Upper lobe of left lung (tissue), 6 donors: ENCODE results near the gene TBCD. TPM values are rescaled to one million over a fixed set of nuclear protein-coding genes. Genes with fewer than 3 reads are reported as not detected.

Source experiments
- ATAC-seq, 2 donors: fragments of 200-7000 bp; cut with Tn5 transposase; one replicate each; pipeline ENCODE4 v1.9.1; 2022; ENCODE audit warnings: mild to moderate bottlenecking in 2 of 2, moderate library complexity in 2 of 2; ENCODE audit not compliant: low FRiP score in 2 of 2
- DNase-seq, 2 donors: peaks; one replicate each; pipeline ENCODE4 v3.0.0-alpha.2; 2019 to 2020
- H3K27ac ChIP-seq, 4 donors: fragments of 200-600 bp; sonication (generic); one replicate each; pipeline ENCODE4 v1.5.1; 2016 to 2019
- H3K27me3 ChIP-seq, 4 donors: fragments of 200-600 bp; sonication (generic); one replicate each; pipeline ENCODE4 v1.5.1; 2017 to 2019
- H3K36me3 ChIP-seq, 4 donors: fragments of 200-600 bp; sonication (generic); one replicate each; pipeline ENCODE4 v1.5.1; 2016 to 2019
- H3K4me1 ChIP-seq, 4 donors: fragments of 200-600 bp; sonication (generic); one replicate each; pipeline ENCODE4 v1.5.1; 2018 to 2019
- H3K4me3 ChIP-seq, 4 donors: fragments of 200-600 bp; sonication (generic); one replicate each; pipeline ENCODE4 v1.5.1; 2017 to 2019; ENCODE audit warnings: mild to moderate bottlenecking in 2 of 4, moderate library complexity in 1 of 4
- H3K9me3 ChIP-seq, 4 donors: fragments of 200-600 bp; sonication (generic); one replicate each; pipeline ENCODE4 v1.5.1; 2018 to 2019
- EP300 ChIP-seq, 4 donors: sonication (generic); formaldehyde crosslinking; IDR thresholded peaks; one replicate each; pipeline ENCODE4 v1.5.1; 2017; ENCODE audit warnings: antibody characterized with exemption in 4 of 4, control low read depth in 2 of 4
- POLR2A ChIP-seq, 4 donors: fragments of 450-650 bp; IDR thresholded peaks; one replicate each; pipeline ENCODE4 v1.5.1; 2016 to 2017; ENCODE audit warnings: antibody characterized with exemption in 4 of 4, mild to moderate bottlenecking in 2 of 4
- POLR2AphosphoS5 ChIP-seq, 2 donors: sonication (generic); formaldehyde crosslinking; IDR thresholded peaks; one replicate each; pipeline ENCODE4 v1.5.1; 2017; ENCODE audit warnings: antibody characterized with exemption in 2 of 2
- WGBS, 2 donors: methylation state at CpG; one replicate each; pipeline ENCODE4 v1.1.5; 2017 to 2018; 5-methylcytosine and 5-hydroxymethylcytosine counted together
- total RNA-seq, 6 donors: library from RNA; depleted of rRNA in 4 of 6; stranded (reverse); fragments of >200 nt in 4 of 6; gene quantifications; one replicate each; pipeline versions ENCODE4 v1.1.0 to v1.2.1, GENCODE V29; 2016 to 2021
- TF ChIP-seq, protein P1 (sequence below), 6 experiments: fragments of 450-650 bp in 4 of 6; fragments of 200-600 bp in 2 of 6; sonication (generic) in 2 of 6; IDR thresholded peaks; one replicate each; pipeline ENCODE4 v1.5.1; 2016 to 2019; ENCODE audit warnings: antibody characterized with exemption in 6 of 6
- donor health status: DM: no; HTN: no; CAD: no; lungs with moderate emphysema.
- donor health status: DM: no; HTN: yes; CAD: no; lungs with severe emphysema.

The TBCD gene
- total RNA-seq, 6 donors from 2014 or later = 71.3 to 262 (median 104) TPM

GRCh38 chr17:82874011-82874835 is 122.4 kb downstream of the TBCD start:
- H3K4me1 ChIP-seq = peaks cover 24 to 50% (median 47%) of the 10 kb centered on the region in 4 donors
- peak; percentile 1 to 78 for ATAC-seq

DNA sequence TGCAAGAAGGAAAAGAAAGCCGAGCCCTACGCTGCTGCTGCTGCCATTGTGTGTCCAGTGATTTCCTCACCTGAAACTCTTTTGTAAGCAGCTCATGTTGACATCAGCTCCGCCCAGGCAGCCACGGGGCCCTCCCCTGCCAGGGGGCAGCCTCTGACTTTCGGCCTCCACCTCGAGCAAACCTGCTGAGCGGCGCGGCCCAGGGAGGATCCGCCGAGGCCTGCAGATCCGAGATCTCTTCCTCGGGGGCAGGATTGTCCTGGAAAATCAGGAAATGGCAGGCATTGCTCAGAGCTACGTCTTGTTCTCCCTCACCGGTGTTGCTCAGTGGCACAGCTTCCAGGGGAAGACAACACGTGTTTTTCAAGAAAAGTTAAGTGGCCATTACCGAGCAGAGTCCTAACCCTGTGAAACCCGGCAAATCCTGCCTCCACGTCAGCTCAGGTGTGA is 123.6 kb downstream of the TBCD start:
- Histone ChIP-seq H3K27ac (peak overlapping the region; percentile 77 to 90 (median 82)), H3K27me3 (no peaks in the 10 kb centered on the region), H3K36me3 (peaks cover 0 to 25% (median 12%) of the 10 kb centered on the region in 4 donors), H3K9me3 (no peaks in the 10 kb centered on the region), H3K4me1 (peaks cover 24 to 57% (median 56%) of the 10 kb centered on the region in 4 donors), H3K4me3 (peak overlapping the region in 1 of 4 donors; percentile 4)
- peak in 1 of 2 donors; percentile 69 for ATAC-seq
- peak; percentile 87 to 90 for DNase-seq
- TF ChIP-seq POLR2AphosphoS5 (IDR thresholded peaks at IDR 0.05) (peak in 1 of 2 donors; percentile 63), POLR2A (IDR thresholded peaks at IDR 0.05) (peak in 2 of 4 donors; percentile 44 to 75)
- TF ChIP-seq, protein P1, sequence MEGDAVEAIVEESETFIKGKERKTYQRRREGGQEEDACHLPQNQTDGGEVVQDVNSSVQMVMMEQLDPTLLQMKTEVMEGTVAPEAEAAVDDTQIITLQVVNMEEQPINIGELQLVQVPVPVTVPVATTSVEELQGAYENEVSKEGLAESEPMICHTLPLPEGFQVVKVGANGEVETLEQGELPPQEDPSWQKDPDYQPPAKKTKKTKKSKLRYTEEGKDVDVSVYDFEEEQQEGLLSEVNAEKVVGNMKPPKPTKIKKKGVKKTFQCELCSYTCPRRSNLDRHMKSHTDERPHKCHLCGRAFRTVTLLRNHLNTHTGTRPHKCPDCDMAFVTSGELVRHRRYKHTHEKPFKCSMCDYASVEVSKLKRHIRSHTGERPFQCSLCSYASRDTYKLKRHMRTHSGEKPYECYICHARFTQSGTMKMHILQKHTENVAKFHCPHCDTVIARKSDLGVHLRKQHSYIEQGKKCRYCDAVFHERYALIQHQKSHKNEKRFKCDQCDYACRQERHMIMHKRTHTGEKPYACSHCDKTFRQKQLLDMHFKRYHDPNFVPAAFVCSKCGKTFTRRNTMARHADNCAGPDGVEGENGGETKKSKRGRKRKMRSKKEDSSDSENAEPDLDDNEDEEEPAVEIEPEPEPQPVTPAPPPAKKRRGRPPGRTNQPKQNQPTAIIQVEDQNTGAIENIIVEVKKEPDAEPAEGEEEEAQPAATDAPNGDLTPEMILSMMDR (IDR thresholded peaks at IDR 0.05) = no peak
- WGBS, 2 donors = 66 to 70% methylated on average over 10 to 19 of the region's 19 CpGs

More at GRCh38 chr17:82874011-82874835, 122.4 kb downstream of the TBCD start:
- no peaks in the 10 kb centered on the region for H3K27me3 ChIP-seq
- peak; percentile 82 to 87 for DNase-seq
- TF ChIP-seq EP300 (IDR thresholded peaks at IDR 0.05) (no peak), POLR2A (IDR thresholded peaks at IDR 0.05) (peak in 1 of 4 donors; percentile 59), POLR2AphosphoS5 (IDR thresholded peaks at IDR 0.05) (no peak)
- TF ChIP-seq, protein P1 (IDR thresholded peaks at IDR 0.05) = no peak
- peak overlapping the region in 3 of 4 donors; percentile 77 to 90 (median 82) for H3K27ac ChIP-seq
- peaks cover 0 to 29% (median 15%) of the 10 kb centered on the region in 4 donors for H3K36me3 ChIP-seq
- H3K4me3 ChIP-seq = no peak overlapping the region
- 69 to 78% methylated on average over 11 to 26 of the region's 34 CpGs for WGBS, 2 donors
- H3K9me3 ChIP-seq = no peaks in the 10 kb centered on the region

DNA sequence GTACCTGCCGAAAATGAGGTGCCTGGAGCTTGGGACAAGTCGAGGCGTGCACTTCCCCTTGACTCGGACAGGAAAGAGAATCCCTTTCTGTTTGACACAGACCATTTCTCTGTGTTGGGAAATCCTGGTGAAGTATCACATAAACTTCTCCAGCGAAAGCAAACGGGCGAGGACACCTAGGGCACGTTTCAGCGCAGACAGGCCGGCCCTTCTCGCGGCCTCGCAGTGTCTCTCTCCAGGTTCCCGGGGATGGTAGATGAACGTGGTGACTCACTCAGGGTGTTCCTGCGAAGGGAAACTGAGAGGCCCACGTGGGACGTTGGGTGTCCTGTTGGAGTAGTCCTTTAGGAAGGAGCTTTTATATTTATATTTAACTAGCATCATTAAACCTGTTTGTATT is 124.3 kb downstream of the TBCD start:
- ATAC-seq = peak in 1 of 2 donors; percentile 65
- Histone ChIP-seq H3K27ac (peak overlapping the region; percentile 77 to 90 (median 82)), H3K4me1 (peaks cover 27 to 65% (median 59%) of the 10 kb centered on the region in 4 donors)

GRCh38 chr17:82876602-82877379 is 124.9 kb downstream of the TBCD start:
- peak overlapping the region; percentile 77 to 90 (median 82) for H3K27ac ChIP-seq
- TF ChIP-seq POLR2A (IDR thresholded peaks at IDR 0.05) = peak in 1 of 4 donors; percentile 57
- TF ChIP-seq EP300 (IDR thresholded peaks at IDR 0.05) = no peak
- TF ChIP-seq POLR2AphosphoS5 (IDR thresholded peaks at IDR 0.05) = peak; percentile 32 to 64
- TF ChIP-seq, protein P1 (IDR thresholded peaks at IDR 0.05) = peak in 4 of 6 experiments; percentile 25 to 73 (median 49)
- H3K36me3 ChIP-seq = peaks cover 0 to 12% (median 4%) of the 10 kb centered on the region in 4 donors
- ATAC-seq = peak; percentile 88 to 89
- no peaks in the 10 kb centered on the region for H3K27me3 ChIP-seq
- H3K4me1 ChIP-seq = peaks cover 33 to 71% (median 65%) of the 10 kb centered on the region in 4 donors
- DNase-seq = peak in 1 of 2 donors; percentile 95
- 28 to 34% methylated on average over 14 of the region's 14 CpGs for WGBS, 2 donors
- H3K9me3 ChIP-seq = no peaks in the 10 kb centered on the region
- peak overlapping the region in 1 of 4 donors; percentile 14 for H3K4me3 ChIP-seq

More for the DNA sequence above, 124.3 kb downstream of the TBCD start:
- peak overlapping the region in 1 of 4 donors; percentile 14 for H3K4me3 ChIP-seq
- DNase-seq = peak in 1 of 2 donors; percentile 64
- no peaks in the 10 kb centered on the region for H3K27me3 ChIP-seq
- WGBS, 2 donors = 38 to 52% methylated on average over 18 of the region's 18 CpGs
- H3K9me3 ChIP-seq = no peaks in the 10 kb centered on the region
- TF ChIP-seq, protein P1 (IDR thresholded peaks at IDR 0.05) = no peak
- no peak for TF ChIP-seq POLR2AphosphoS5 (IDR thresholded peaks at IDR 0.05)
- TF ChIP-seq POLR2A (IDR thresholded peaks at IDR 0.05) = no peak
- no peak for TF ChIP-seq EP300 (IDR thresholded peaks at IDR 0.05)
- H3K36me3 ChIP-seq = peaks cover 0 to 18% (median 7%) of the 10 kb centered on the region in 4 donors
